GM18951 (cell line): ENCODE data around the gene CFAP77.
"Not testable (repeated sequence)": the region's sequence is repeated elsewhere in the genome, so short reads cannot be mapped to it uniquely, and the experiment has no call there.

Experiments used
- POLR2A ChIP-seq: IDR thresholded peaks from 4 replicates; pipeline ENCODE4 v1.6.1; 2011; ENCODE audit warnings: mild to moderate bottlenecking; ENCODE audit not compliant: insufficient read length, insufficient read depth; ENCODE audit errors: extremely low read depth
- in situ Hi-C: fragments of 300-500 bp; cut with MboI; formaldehyde crosslinking; loops from one replicate; pipeline ENCODE4 v1.12.0; 2022; ENCODE audit warnings: low sequenced_read_pairs, mixed read lengths, inconsistent platforms; ENCODE audit not compliant: unreplicated experiment

Gene CFAP77

DNA sequence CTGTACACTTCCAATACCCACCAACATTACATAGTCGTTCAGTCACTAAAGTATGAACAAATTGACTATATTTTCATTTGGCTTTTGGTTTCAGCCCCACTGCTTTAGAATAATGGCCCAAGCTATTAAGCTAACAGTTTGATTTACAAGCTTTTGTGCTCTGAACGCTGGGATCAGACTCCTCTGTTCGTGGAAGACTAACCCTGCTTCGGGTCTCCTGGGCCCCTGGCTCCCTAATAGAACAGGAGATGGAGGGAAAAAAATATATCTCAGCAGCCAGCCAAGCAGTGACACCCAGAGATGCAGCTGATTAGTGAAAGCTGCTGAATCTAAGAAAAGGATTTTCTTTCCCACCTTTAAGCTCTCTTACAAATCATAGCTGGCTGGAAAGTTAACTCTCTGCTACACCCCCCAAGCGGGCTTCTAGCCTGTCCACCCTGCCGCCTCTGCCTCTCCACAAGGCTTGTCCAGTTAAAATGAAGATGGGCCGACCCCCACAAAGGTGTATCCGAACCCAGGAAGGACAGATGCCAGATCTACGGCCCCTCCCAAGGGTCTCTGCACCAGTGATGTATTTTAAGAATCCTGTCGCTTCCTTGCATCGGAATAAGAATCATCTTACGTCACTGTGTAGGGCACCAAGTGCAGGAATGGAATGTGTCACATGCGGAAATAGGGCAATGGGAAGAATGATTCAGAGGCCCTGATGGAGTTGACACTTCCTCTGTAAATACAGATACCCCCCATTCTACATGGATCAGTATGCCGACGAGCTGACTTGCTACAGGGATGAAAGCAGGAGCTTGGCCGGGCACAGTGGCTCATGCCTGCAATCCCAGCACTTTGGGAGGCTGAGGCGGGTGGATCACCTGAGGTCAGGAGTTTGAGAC is 139.0 kb downstream of the CFAP77 start:
- in situ Hi-C loops: no loop called here
- TF ChIP-seq POLR2A: no peak

DNA sequence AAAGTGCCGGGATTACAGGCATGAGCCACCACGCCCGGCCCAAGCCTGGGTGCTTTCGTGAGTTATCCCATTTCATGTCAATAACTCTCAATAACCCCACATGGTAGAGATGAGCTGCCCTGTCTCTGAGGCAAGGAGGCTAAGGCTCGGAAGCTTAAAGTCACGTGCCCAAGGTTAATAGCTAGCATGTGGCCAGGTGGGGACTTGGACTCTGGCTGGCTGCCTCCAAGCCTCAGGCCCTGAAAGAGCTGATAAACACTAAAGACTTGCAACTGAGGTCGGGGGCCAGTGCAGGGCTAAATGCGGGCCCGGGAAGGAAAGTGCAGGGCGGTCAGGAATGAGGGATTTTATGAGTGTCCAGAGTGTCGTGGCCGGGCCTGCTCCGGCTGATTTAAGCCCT is 141.5 kb downstream of the CFAP77 start:
- TF ChIP-seq POLR2A: no peak
- in situ Hi-C loops: no loop called here

DNA sequence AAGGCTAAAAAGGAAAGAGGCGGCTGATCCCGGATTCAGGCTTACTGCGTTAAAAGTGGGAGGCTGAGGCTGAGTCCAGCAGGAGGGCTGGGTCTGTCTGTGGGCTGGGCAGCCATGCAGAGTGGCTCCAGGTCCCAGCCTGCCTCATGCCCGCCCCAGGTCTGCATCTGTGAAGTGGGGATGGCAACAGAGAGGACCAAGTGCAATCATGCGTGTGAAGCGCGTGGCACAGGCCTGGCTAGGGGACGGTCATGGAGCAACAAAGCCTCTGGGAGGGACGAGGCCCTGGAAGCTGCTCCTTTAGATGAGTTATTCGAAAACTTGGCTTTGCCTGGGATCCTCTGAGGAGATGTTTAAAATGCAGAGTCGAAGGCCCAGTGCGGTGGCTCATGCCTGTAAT is 142.0 kb downstream of the CFAP77 start:
- TF ChIP-seq POLR2A: no peak
- in situ Hi-C loops: no loop called here

DNA sequence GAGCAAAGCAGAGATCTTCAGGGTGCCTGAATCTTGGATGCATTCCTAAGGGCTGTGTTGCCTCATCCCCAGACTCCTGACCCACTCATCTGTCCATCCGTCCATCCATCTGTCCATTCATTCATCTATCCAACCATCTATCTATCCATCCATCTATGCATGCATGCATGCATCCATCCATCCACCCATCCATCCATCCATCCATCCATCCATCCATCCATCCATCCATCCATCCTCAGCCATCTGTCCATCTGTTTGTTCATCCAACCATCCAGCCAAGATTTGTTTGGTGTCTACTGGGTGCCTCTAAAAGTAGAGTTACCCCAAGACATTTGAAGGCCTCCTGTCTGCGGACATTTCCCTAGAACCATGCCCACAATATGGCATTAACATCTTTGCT is 144.7 kb downstream of the CFAP77 start:
- in situ Hi-C loops: no loop called here
- TF ChIP-seq POLR2A: no peak

DNA sequence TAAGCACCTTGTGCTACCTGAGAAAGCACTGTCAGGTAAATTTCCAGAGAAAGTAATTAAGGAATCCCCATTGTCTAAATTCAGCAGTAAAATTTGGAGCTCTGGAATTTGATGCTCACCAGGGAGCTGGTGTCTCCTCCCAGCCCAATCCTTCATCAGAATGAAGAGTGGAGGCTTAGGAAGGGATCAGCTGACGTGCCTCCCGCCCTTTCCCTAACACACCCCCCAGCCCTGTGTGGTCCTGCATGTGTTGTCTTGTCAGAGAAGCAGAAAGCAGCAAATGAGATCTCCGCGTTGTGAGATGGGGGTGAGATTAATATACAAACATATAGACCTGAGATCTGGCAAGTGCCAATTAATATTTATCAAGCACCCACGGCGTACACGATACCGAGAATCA is 145.5 kb downstream of the CFAP77 start:
- in situ Hi-C loops: no loop called here
- TF ChIP-seq POLR2A: no peak

DNA sequence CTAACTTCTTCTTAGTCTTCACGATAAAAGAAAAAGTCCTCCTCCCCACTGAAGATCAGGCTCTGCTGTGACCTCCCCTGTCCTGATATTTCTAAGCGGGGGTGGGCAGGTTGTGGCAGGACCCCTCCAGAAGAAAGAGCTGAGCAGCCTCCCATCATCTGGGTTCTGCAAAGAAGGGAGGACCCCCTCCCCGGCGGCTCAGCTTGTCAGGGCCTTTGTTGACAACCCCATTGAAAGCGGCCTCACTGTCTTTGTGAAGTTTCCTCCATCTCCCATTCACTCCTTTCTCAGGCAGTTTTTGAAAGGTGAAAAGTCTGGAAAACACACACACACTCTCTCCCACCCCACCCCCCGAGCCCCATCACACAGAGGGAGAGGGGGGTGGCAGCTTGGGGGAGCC is 146.2 kb downstream of the CFAP77 start:
- in situ Hi-C loops: no loop called here
- TF ChIP-seq POLR2A: no peak

DNA sequence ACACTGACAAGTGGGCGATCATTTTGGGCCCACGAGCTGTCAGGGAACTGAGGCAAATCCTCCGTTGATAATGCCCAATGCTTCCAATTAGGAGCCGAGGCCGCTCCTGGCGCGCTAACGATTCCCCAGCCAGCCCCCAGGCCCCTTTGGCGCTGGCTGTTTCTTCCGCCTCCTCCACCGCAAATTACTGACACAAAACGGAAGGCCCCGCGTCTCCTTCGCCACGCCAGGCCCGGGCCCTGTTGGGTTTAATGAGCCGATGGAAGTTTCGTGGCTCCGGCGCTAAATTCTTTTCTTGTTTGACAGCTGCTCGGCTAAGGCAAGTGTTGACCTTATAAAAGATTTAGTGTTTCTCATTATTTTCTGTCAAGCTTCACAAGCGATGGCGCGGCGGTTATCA is 146.7 kb downstream of the CFAP77 start:
- no peak for TF ChIP-seq POLR2A
- in situ Hi-C loops: no loop called here

DNA sequence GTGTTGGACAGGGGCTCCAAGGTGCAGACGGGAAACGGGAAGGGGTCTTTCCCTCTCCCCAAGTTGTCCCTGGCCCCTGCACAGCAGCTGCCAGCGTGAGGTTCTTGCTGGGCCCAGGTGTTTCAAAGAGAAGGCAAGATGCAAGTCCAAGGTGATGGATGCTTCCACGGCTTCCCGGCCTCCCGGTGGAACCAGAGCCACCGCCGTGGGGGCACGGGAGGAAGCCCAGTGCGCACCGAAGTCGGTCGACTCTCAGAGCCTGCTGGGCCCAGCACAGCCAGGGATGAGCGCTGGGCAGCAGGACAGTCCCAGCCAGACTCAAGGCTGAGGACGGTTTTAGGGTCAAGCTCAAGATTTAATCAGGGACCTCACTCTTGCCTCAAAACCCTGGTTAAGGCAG is 147.1 kb downstream of the CFAP77 start:
- no peak for TF ChIP-seq POLR2A
- in situ Hi-C loops: no loop called here

DNA sequence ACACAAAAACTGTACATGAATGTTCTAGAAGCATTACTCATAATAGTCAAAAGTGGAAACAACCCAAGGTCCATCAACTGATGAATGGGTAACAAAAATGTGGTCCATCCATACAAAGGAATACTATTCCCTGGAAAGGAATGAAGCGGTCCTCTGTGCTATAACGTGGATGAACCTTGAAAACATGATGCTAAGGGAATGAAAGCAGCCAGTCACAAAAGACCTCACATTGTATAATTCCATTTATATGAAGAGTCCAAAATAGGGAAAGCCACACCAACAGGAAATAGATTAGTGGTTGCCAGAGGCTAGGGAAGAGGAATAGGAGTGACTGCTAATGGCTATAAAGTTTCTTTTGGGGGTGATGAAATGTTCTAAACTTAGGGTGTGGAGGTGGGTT is 149.7 kb downstream of the CFAP77 start:
- in situ Hi-C loops: no loop called here
- TF ChIP-seq POLR2A: no peak

DNA sequence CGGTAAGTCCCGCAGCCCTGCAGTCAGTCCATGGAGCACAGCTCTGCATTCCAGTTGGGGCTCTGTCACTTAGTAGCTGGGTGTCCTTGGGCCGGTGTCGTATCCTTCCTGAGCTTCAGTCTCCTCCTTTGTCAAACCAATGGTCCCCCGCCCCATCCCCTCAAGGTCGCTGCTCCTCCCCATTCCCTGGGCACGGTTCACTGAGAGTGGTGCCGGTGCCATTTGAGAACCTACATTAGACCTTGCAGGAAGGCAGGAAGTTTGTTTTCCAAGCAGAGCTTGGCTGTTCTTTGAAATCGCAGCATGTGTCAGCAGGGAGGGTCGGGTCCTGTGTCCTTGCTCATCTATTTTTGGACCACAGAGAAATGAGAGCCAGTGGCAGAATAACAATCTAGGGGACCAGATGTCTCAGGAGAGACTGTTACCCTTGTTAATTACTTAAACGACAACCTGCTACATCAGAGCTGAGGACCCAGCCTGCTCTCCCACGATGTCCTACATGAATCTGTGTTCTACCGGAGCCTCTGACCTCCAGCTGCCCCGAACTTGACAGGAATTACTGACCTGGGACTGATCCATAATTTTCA is 150.7 kb downstream of the CFAP77 start:
- in situ Hi-C loops: no loop called here
- TF ChIP-seq POLR2A: no peak

DNA sequence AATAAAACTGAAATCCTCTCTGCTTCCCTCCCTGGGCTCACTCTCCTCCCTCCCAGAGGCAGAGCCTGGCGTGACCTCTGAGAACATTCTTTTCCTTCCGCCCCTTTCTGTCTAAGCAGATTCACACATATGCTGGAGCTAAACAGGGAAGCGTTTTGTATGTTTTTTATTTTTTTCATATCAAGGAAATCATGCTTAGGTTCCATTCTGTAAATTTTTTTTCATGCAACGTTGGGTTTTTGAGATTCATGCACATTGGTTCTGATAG is 152.2 kb downstream of the CFAP77 start:
- in situ Hi-C loops: no loop called here
- TF ChIP-seq POLR2A: no peak

DNA sequence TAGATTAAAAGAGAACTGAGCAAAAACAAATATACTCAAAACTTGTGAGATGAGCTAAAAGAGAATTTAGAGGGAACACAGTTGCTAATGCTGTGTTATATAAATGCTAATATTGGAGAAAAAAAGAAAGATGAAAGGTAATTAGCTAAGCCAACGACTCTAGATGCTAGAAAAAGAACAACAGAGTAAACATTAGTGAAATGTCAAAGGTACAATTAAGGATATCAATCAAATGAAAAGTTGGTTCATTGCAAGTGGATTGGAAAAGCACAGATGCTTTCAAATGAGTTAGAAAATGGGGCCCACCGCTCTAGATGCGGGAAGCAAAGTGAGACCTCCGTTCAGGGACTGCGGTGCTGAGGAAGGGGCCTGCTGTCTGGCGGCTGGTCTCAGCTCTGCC is 154.5 kb downstream of the CFAP77 start:
- in situ Hi-C loops: no loop called here
- no peak for TF ChIP-seq POLR2A

DNA sequence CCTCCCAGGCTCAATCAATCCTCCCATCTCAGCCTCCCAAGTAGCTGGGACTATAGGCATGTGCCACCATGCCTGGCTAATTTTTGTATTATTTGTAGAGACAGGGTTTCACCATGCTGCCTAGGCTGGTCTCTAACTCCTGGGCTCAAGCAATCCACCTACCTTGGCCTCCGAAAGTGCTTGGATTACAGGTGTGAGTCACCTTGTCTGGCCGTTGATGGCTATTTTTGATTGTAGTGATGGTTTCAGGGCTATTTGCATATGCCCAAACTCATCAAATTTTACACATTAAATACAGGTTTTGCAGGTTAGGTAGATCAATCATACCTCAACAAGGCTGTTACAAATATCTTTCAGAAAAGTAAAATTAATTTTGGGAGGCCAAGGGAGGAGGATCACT is 158.8 kb downstream of the CFAP77 start:
- in situ Hi-C loops: not testable (repeated sequence)

DNA sequence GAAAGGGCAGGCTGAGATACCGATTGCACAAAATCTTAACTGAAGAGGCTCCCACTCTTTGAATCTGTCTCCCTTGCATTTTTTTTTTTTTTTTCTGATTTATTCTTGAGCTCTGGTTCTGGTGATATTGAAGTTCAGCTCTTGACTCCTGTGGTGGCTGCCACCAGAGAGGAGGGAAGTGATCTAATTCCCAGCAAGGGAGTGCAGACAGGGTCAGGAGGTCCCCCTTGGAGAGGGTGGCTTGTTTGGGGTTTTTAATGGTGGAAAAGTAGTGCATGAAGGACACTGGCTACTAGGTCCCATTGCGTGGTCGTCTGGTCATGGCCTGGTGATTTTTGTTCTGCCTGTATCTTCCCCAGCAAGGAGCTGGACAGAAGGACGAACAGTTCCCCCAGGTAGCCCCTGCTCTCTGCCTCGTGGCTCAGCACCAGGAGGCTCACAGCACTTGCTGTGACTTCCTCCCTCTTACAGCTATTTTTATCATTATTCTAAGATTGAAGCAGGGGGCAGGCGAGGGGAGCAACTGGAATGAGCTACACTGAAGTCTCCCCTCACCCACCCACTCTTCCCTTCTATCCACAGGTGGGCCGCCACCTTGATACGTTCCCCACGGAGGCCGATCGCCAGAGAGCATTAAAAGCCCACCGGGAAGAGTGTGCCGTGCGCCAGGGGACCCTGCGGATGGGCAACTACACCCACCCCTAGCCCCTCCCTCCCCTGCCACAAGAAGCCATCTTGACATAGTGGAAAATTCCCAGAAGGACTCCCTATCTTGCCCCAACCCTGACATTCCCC is 162.0 kb downstream of the CFAP77 start:
- in situ Hi-C loops: no loop called here
- TF ChIP-seq POLR2A: no peak
